A549 (cell line): ENCODE data around the gene DYNC1LI2. TPM values are rescaled to one million over a fixed set of nuclear protein-coding genes. Genes with fewer than 3 reads are reported as not detected.
A peak's percentile ranks its signal among the peaks of the same experiment; 100 is the strongest.

Experiments
- ATAC-seq, 2 experiments: fragments of 200-7000 bp in 1 of 2; fragments of >200 bp in 1 of 2; cut with Nextera tagmentation in 1 of 2; cut with Tn5 transposase in 1 of 2; 3 replicates each; pipeline versions ENCODE4 v1.8.0 to v1.9.1; 2018 to 2020; ENCODE audit warnings: mild to moderate bottlenecking in 1 of 2, moderate library complexity in 1 of 2
- CTCF ChIA-PET: fragments of 300-600 bp; sonication (Branson Sonifier 250); formaldehyde crosslinking; extraction: SDS; loops from one replicate; lab custom pipeline; 2021; ENCODE audit warnings: antibody characterized with exemption, inconsistent platforms; lab: Yijun Ruan, JAX
- POLR2A ChIA-PET: fragments of 350-600 bp; formaldehyde crosslinking; extraction: SDS; loops from one replicate; lab custom pipeline; 2021; ENCODE audit warnings: antibody characterized with exemption, inconsistent platforms; lab: Yijun Ruan, JAX
- DNase-seq, 2 experiments: peaks; one replicate each; pipeline versions ENCODE4 v3.0.0 to v3.0.0-alpha.2; 2011 to 2016; ENCODE audit warnings: low read depth in 1 of 2, low spot score in 1 of 2
- FAIRE-seq: peaks from 2 replicates; lab custom pipeline; 2011; peaks lifted over from hg19 to GRCh38; lab: Jason Lieb, UNC
- H3K27ac ChIP-seq, 2 experiments: fragments of >200 bp; sonication (Bioruptor Twin); formaldehyde crosslinking; 3 replicates each; pipeline ENCODE4 v1.5.1; 2016 to 2017
- H3K4me1 ChIP-seq: fragments of >200 bp; sonication (Bioruptor Twin); formaldehyde crosslinking; 3 replicates; pipeline ENCODE4 v1.6.1; 2016
- H3K4me2 ChIP-seq: fragments of >200 bp; sonication (Bioruptor Twin); formaldehyde crosslinking; 3 replicates; pipeline ENCODE4 v1.6.1; 2016
- H3K4me3 ChIP-seq: fragments of >200 bp; sonication (Bioruptor Twin); formaldehyde crosslinking; 3 replicates; pipeline ENCODE4 v1.5.1; 2016
- H3K9me3 ChIP-seq: fragments of >200 bp; sonication (Bioruptor Twin); formaldehyde crosslinking; 3 replicates; pipeline ENCODE4 v1.6.1; 2016
- BCL3 ChIP-seq: fragments of >200 bp; sonication (Bioruptor Twin); formaldehyde crosslinking; IDR thresholded peaks from 3 replicates; pipeline ENCODE4 v1.6.1; 2016
- CHD2 ChIP-seq: fragments of 150-350 bp; IDR thresholded peaks from 2 replicates; pipeline ENCODE4 v1.6.1; 2014; ENCODE audit warnings: low read length; ENCODE audit not compliant: partially characterized antibody
- CTCF ChIP-seq: fragments of >200 bp; sonication (Bioruptor Twin); formaldehyde crosslinking; IDR thresholded peaks from 3 replicates; pipeline ENCODE4 v1.5.1; 2016
- E2F6 ChIP-seq: IDR thresholded peaks from 2 replicates; pipeline ENCODE4 v1.6.1; 2012; ENCODE audit warnings: low read depth, borderline replicate concordance
- EHF ChIP-seq: fragments of 250-450 bp; sonication (Bioruptor Pico); IDR thresholded peaks from 2 replicates; pipeline ENCODE4 v1.5.0; 2020; ENCODE audit warnings: mild to moderate bottlenecking
- EHMT2 ChIP-seq: fragments of 200-600 bp; sonication (generic); IDR thresholded peaks from 2 replicates; pipeline ENCODE4 v1.6.1; 2016; ENCODE audit warnings: antibody characterized with exemption, low read depth, mild to moderate bottlenecking, moderate library complexity
- ELK1 ChIP-seq: fragments of 150-350 bp; IDR thresholded peaks from 2 replicates; pipeline ENCODE4 v1.6.1; 2014; ENCODE audit warnings: low read depth, mild to moderate bottlenecking, low read length
- ESRRA ChIP-seq: fragments of 150-350 bp; IDR thresholded peaks from 2 replicates; pipeline ENCODE4 v1.6.1; 2014; ENCODE audit warnings: mild to moderate bottlenecking, low read length, borderline replicate concordance
- GATA3 ChIP-seq: IDR thresholded peaks from 2 replicates; pipeline ENCODE4 v1.6.1; 2012; ENCODE audit warnings: borderline replicate concordance
- HOXB5 ChIP-seq: fragments of 250-450 bp; sonication (Bioruptor Pico); IDR thresholded peaks from 2 replicates; pipeline ENCODE4 v1.5.0; 2020; ENCODE audit warnings: mild to moderate bottlenecking, moderate library complexity
- JUN ChIP-seq, 2 experiments: fragments of >200 bp; sonication (Bioruptor Twin); formaldehyde crosslinking; IDR thresholded peaks; 2 replicates in 1 of 2; 3 replicates in 1 of 2; pipeline ENCODE4 v1.6.1; 2016 to 2017
- KDM5A ChIP-seq: fragments of 200-600 bp; sonication (generic); IDR thresholded peaks from 2 replicates; pipeline ENCODE4 v1.6.1; 2016; ENCODE audit warnings: antibody characterized with exemption, mild to moderate bottlenecking
- MAX ChIP-seq: IDR thresholded peaks from 2 replicates; pipeline ENCODE4 v1.6.1; 2012
- MYC ChIP-seq: IDR thresholded peaks from 2 replicates; pipeline ENCODE4 v1.6.1; 2012; ENCODE audit warnings: mild to moderate bottlenecking, inconsistent platforms, low read length, improper control_type of control experiment, borderline replicate concordance
- PHF8 ChIP-seq: fragments of 200-600 bp; sonication (generic); IDR thresholded peaks from 2 replicates; pipeline ENCODE4 v1.6.1; 2016; ENCODE audit warnings: low read depth, mild to moderate bottlenecking, antibody characterized with exemption, moderate library complexity, borderline replicate concordance
- POLR2A ChIP-seq: IDR thresholded peaks from 2 replicates; pipeline ENCODE4 v1.6.1; 2012; ENCODE audit warnings: mild to moderate bottlenecking, low read length
- RAD21 ChIP-seq, 2 experiments: fragments of >200 bp in 1 of 2; sonication (Bioruptor Twin) in 1 of 2; formaldehyde crosslinking in 1 of 2; IDR thresholded peaks in 1 of 2; conservative IDR thresholded peaks in 1 of 2; 2 replicates in 1 of 2; 3 replicates in 1 of 2; pipeline ENCODE4 v1.6.1; 2012 to 2018; ENCODE audit warnings: inconsistent platforms in 1 of 2
- REST ChIP-seq: fragments of 200-600 bp; sonication (generic); IDR thresholded peaks from 2 replicates; pipeline ENCODE4 v1.6.1; 2016; ENCODE audit warnings: antibody characterized with exemption, mild to moderate bottlenecking, moderate library complexity
- RFX5 ChIP-seq: fragments of 450-650 bp; IDR thresholded peaks from 2 replicates; pipeline ENCODE4 v1.7.1; 2014; ENCODE audit warnings: antibody characterized with exemption, mild to moderate bottlenecking, moderate library complexity
- SMC3 ChIP-seq: fragments of >200 bp; sonication (Bioruptor Twin); formaldehyde crosslinking; IDR thresholded peaks from 3 replicates; pipeline ENCODE4 v1.6.1; 2018; ENCODE audit warnings: inconsistent platforms
- TP53 ChIP-seq: fragments of 250-450 bp; sonication (Bioruptor Pico); IDR thresholded peaks from 2 replicates; pipeline ENCODE4 v1.5.0; 2021; ENCODE audit warnings: mild to moderate bottlenecking, moderate library complexity
- ZNF302 ChIP-seq: fragments of 250-450 bp; sonication (Bioruptor Pico); IDR thresholded peaks from 2 replicates; pipeline ENCODE4 v1.9.0; 2021; ENCODE audit warnings: inconsistent platforms, mild to moderate bottlenecking, moderate library complexity
- WGBS: methylation state at CpG from one replicate; pipeline ENCODE4 v1.1.6; 2017; ENCODE audit errors: missing lambda C conversion rate; 5-methylcytosine and 5-hydroxymethylcytosine counted together
- polyA minus RNA-seq: library from RNA; depleted of rRNA, polyadenylated mRNA; stranded (reverse); fragments of >200 nt; gene quantifications from 2 replicates; pipeline ENCODE4 v1.2.3, GENCODE V29; 2011; rRNA and poly(A)+ RNA removed
- polyA plus RNA-seq, 4 experiments: library from polyadenylated mRNA; depleted of rRNA in 3 of 4; stranded (reverse); fragments of >200 nt; fragmentation: RNase III in 1 of 4; extraction: RNeasy Plus Mini Kit Qiagen cat#74134 plus additional on column Dnase treatment in 1 of 4; gene quantifications; 2 replicates in 3 of 4; 3 replicates in 1 of 4; pipeline ENCODE4 v1.2.3, GENCODE V29; 2011 to 2017

DYNC1LI2 gene
- polyA plus RNA-seq (2011; rRNA removed) (112 and 128 TPM in 2 replicates), polyA plus RNA-seq (2017; fragmentation: RNase III; extraction: RNeasy Plus Mini Kit Qiagen cat#74134 plus additional on column Dnase treatment) (93.5 to 107 TPM (median 96.5 TPM) in 3 replicates), polyA minus RNA-seq (65.1 and 72.7 TPM in 2 replicates)
- polyA plus RNA-seq (2012; cell fraction: cytosol; rRNA removed), result 31.5 and 34.1 TPM in 2 replicates
- polyA plus RNA-seq (2012; cell fraction: nucleus; rRNA removed), result 88.8 and 137 TPM in 2 replicates

GRCh38 chr16:66751303-66751991 lies at the start of gene DYNC1LI2:
TSS of gene DYNC1LI2 (minus strand) at chr16:66751609. CDS start at chr16:66751591, 18 bp downstream.
- peak; percentile 73 to 80 for DNase-seq
- TF ChIP-seq BCL3, result peak; percentile 75; the same call in 2 of the 3 replicates
- TF ChIP-seq PHF8, result peak; percentile 88; the same call in 1 of the 2 replicates
- peak; percentile 91 for TF ChIP-seq CTCF
- peak; percentile 9 to 59; a peak in 4 of 5 replicates for TF ChIP-seq RAD21 (conservative IDR thresholded peaks at IDR 0.05 in 1 of 2, IDR thresholded peaks at IDR 0.05 in 1 of 2)
- no peak for TF ChIP-seq GATA3
- no peak for TF ChIP-seq REST
- TF ChIP-seq POLR2A, result peak; percentile 55
- no peak for TF ChIP-seq CHD2
- peak; percentile 28; the same call in 1 of the 2 replicates for TF ChIP-seq RFX5
- no peak for TF ChIP-seq ELK1
- peak; percentile 96 to 98 for TF ChIP-seq JUN (IDR thresholded peaks at IDR 0.05)
- no peak for TF ChIP-seq EHF (CRISPR knock-in tag)
- TF ChIP-seq MAX, result peak; percentile 60
- no peak for TF ChIP-seq ESRRA
- peak; percentile 74 for TF ChIP-seq KDM5A
- TF ChIP-seq EHMT2, result no peak
- TF ChIP-seq E2F6, result peak; percentile 40; the same call in 1 of the 2 replicates
- TF ChIP-seq MYC, result 0 out of 2 replicates have a peak, but pooled peaks have one; percentile 52
- no peak for TF ChIP-seq ZNF302
- peak; percentile 58; the same call in 1 of the 2 replicates for TF ChIP-seq TP53 (CRISPR knock-in tag)
- TF ChIP-seq HOXB5 (CRISPR knock-in tag), result 0 out of 2 replicates have a peak, but pooled peaks have one; percentile 39
- TF ChIP-seq SMC3, result peak; percentile 70
- POLR2A ChIA-PET, result interaction anchor here (1.2 kb wide), 1 partner anchor 9 kb away, joined by 5 read pairs; no protein-coding TSS in a partner anchor
- peak within 1 kb of the TSS; percentile 90 for H3K4me2 ChIP-seq
- peak within 1 kb of the TSS; percentile 92 to 96 for H3K27ac ChIP-seq
- CTCF ChIA-PET, result interaction anchor here (0.5 to 4.9 kb wide), 39 partner anchors 10 to 241 kb away, joined by 3 to 48 read pairs (median 5); partner anchors contain the start of gene NAE1
- no peak for FAIRE-seq
- H3K4me3 ChIP-seq, result peak within 1 kb of the TSS; percentile 92
- 1% methylated on average over 14 of the region's 90 CpGs for WGBS
- peaks cover 16% of the 10 kb centered on the region for H3K4me1 ChIP-seq
- no peaks in the 10 kb centered on the region for H3K9me3 ChIP-seq
- peak; percentile 91 to 95 for ATAC-seq
